ENCODE results near the gene GLCE. TPM values are rescaled to one million over a fixed set of nuclear protein-coding genes. Genes with fewer than 3 reads are reported as not detected.

The GLCE gene
- total RNA-seq, 1 experiment from 2014 or later: 10.2 TPM

- peaks cover 14% of the 10 kb centered on the region for H3K27me3 Mint-ChIP-seq (ENCODE audit: insufficient read depth, unreplicated experiment)
- no peaks in the 10 kb centered on the region; the same call in 1 of the 2 replicates for H3K27me3 ChIP-seq (replicated peaks; ENCODE audit: control insufficient read depth, insufficient read depth, low read length)
- no peak for TF ChIP-seq CTCF (IDR thresholded peaks at IDR 0.05; ENCODE audit: insufficient read depth in 1 of 2, low read depth in 1 of 2, low read length in 1 of 2, severe bottlenecking in 1 of 2, unreplicated experiment in 1 of 2)
- H3K36me3 Mint-ChIP-seq (ENCODE audit: insufficient read depth, unreplicated experiment): no peaks in the 10 kb centered on the region
- H3K4me1 ChIP-seq: no peaks in the 10 kb centered on the region
- no peak for DNase-seq
- peaks cover 3% of the 10 kb centered on the region for H3K4me1 Mint-ChIP-seq (ENCODE audit: low read depth, unreplicated experiment)
- H3K27ac Mint-ChIP-seq (ENCODE audit: unreplicated experiment): no peak overlapping the region
- BruUV-seq (replicated peaks): no TSS peak
- ChIA-PET CTCF (no interaction called here), POLR2A (no interaction called here)
- no peaks in the 10 kb centered on the region for H3K9me3 Mint-ChIP-seq (ENCODE audit: unreplicated experiment)
- H3K36me3 ChIP-seq (ENCODE audit: control insufficient read depth, insufficient read depth, low read length): no peaks in the 10 kb centered on the region
- no peaks in the 10 kb centered on the region for H3K9me3 ChIP-seq
- intact Hi-C loops (cut with micrococcal nuclease; ENCODE audit: unreplicated experiment): no loop called here
- no peak overlapping the region for H3K4me3 Mint-ChIP-seq (ENCODE audit: unreplicated experiment)
- H3K4me3 ChIP-seq (ENCODE audit: low read depth, low read length): no peak overlapping the region
These were observed 39.7 kb upstream of the GLCE start for GRCh38 chr15:69120732-69121131.

- intact Hi-C loops (cut with micrococcal nuclease; ENCODE audit: unreplicated experiment): no loop called here
- H3K4me1 Mint-ChIP-seq (ENCODE audit: low read depth, unreplicated experiment): peaks cover 6% of the 10 kb centered on the region
- Histone ChIP-seq H3K27me3 (replicated peaks; ENCODE audit: control insufficient read depth, insufficient read depth, low read length) (no peaks in the 10 kb centered on the region), H3K4me1 (no peaks in the 10 kb centered on the region), H3K4me3 (ENCODE audit: low read depth, low read length) (no peak overlapping the region), H3K36me3 (ENCODE audit: control insufficient read depth, insufficient read depth, low read length) (no peaks in the 10 kb centered on the region), H3K9me3 (no peaks in the 10 kb centered on the region)
- DNase-seq: no peak
- H3K27ac Mint-ChIP-seq (ENCODE audit: unreplicated experiment): no peak overlapping the region
- no peaks in the 10 kb centered on the region for H3K36me3 Mint-ChIP-seq (ENCODE audit: insufficient read depth, unreplicated experiment)
- ChIA-PET CTCF (no interaction called here), POLR2A (no interaction called here)
- no peaks in the 10 kb centered on the region for H3K9me3 Mint-ChIP-seq (ENCODE audit: unreplicated experiment)
- TF ChIP-seq CTCF (IDR thresholded peaks at IDR 0.05; ENCODE audit: insufficient read depth in 1 of 2, low read depth in 1 of 2, low read length in 1 of 2, severe bottlenecking in 1 of 2, unreplicated experiment in 1 of 2): no peak
- BruUV-seq (replicated peaks): no TSS peak
- H3K27me3 Mint-ChIP-seq (ENCODE audit: insufficient read depth, unreplicated experiment): peaks cover 14% of the 10 kb centered on the region
- no peak overlapping the region for H3K4me3 Mint-ChIP-seq (ENCODE audit: unreplicated experiment)
These were observed 39.1 kb upstream of the GLCE start for GRCh38 chr15:69121198-69121828.

- ChIA-PET POLR2A (no interaction called here), CTCF (no interaction called here)
- H3K36me3 Mint-ChIP-seq (ENCODE audit: insufficient read depth, unreplicated experiment): no peaks in the 10 kb centered on the region
These were observed 35.2 kb upstream of the GLCE start for GRCh38 chr15:69125236-69125635.

More at GRCh38 chr15:69125236-69125635, 35.2 kb upstream of the GLCE start:
- H3K36me3 ChIP-seq (ENCODE audit: control insufficient read depth, insufficient read depth, low read length): no peaks in the 10 kb centered on the region
- Mint-ChIP-seq H3K27me3 (ENCODE audit: insufficient read depth, unreplicated experiment) (peaks cover 7% of the 10 kb centered on the region), H3K4me1 (ENCODE audit: low read depth, unreplicated experiment) (peaks cover 6% of the 10 kb centered on the region), H3K27ac (ENCODE audit: unreplicated experiment) (no peak overlapping the region), H3K9me3 (ENCODE audit: unreplicated experiment) (no peaks in the 10 kb centered on the region), H3K4me3 (ENCODE audit: unreplicated experiment) (no peak overlapping the region)
- H3K4me3 ChIP-seq (ENCODE audit: low read depth, low read length): no peak overlapping the region
- BruUV-seq (replicated peaks): no TSS peak
- no peak for DNase-seq
- no peak for TF ChIP-seq CTCF (IDR thresholded peaks at IDR 0.05; ENCODE audit: insufficient read depth in 1 of 2, low read depth in 1 of 2, low read length in 1 of 2, severe bottlenecking in 1 of 2, unreplicated experiment in 1 of 2)
- H3K9me3 ChIP-seq: no peaks in the 10 kb centered on the region
- H3K4me1 ChIP-seq: no peaks in the 10 kb centered on the region
- H3K27me3 ChIP-seq (replicated peaks; ENCODE audit: control insufficient read depth, insufficient read depth, low read length): no peaks in the 10 kb centered on the region
- intact Hi-C loops (cut with micrococcal nuclease; ENCODE audit: unreplicated experiment): no loop called here
